ENCODE measurements around the gene OPCML.

DNA sequence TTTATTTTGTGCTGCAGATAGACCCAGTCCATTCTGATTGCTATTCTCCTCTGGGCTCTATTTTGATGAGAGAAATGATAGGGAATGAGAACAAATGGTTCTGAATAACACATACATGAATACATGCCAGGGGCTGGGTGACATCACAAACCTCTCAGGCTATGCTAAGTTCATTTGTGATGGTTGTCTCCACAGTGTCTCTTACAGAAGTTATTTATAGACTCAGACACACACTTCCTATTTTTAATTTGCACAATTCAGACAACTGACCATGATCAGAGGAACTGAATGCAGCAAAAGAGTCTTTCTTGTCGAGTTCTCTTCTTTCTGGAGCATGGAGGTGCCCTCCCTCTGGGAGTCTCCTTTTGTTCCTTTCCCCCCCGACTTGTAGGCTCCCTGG is 991.7 kb downstream of the OPCML start:
- TF ChIP-seq, protein P1, sequence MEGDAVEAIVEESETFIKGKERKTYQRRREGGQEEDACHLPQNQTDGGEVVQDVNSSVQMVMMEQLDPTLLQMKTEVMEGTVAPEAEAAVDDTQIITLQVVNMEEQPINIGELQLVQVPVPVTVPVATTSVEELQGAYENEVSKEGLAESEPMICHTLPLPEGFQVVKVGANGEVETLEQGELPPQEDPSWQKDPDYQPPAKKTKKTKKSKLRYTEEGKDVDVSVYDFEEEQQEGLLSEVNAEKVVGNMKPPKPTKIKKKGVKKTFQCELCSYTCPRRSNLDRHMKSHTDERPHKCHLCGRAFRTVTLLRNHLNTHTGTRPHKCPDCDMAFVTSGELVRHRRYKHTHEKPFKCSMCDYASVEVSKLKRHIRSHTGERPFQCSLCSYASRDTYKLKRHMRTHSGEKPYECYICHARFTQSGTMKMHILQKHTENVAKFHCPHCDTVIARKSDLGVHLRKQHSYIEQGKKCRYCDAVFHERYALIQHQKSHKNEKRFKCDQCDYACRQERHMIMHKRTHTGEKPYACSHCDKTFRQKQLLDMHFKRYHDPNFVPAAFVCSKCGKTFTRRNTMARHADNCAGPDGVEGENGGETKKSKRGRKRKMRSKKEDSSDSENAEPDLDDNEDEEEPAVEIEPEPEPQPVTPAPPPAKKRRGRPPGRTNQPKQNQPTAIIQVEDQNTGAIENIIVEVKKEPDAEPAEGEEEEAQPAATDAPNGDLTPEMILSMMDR (conservative IDR thresholded peaks at IDR 0.05 in 1 of 2, IDR thresholded peaks at IDR 0.05 in 1 of 2; ENCODE audit: extremely low read depth in 1 of 2, insufficient read depth in 1 of 2, low read depth in 1 of 2, low read length in 2 of 2), result no peak
- no peak for TF ChIP-seq EZH2 (IDR thresholded peaks at IDR 0.05; ENCODE audit: borderline replicate concordance, low read length)

Measured in mammary epithelial cell (primary cell).